ENCODE data around the gene ANKS3. TPM values are rescaled to one million over a fixed set of nuclear protein-coding genes. Genes with fewer than 3 reads are reported as not detected.

ANKS3 gene
- total and polyA plus RNA-seq, 12 donors = 5.1 to 33.7 (median 8.3) TPM

DNA sequence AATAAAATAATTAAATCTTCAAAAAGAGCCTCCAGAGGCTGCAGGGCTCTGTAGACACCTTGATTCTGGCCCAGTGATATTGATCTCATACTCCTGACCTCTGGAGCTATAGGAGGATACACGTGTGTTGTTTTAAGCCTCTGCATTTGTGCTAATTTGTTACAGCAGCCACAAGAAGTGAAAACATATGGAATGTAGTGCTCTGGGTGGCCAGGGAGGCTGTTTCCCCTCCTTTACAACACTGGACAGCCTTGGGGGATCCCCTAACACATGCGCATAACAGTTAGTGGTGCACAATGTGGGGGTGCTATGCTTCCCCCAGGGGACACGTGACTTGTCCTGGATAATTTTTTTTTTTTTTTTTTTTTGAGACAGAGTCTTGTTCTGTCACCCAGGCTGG, 37.6 kb upstream of the ANKS3 start:
- Histone ChIP-seq H3K27ac (no peak overlapping the region), H3K27me3 (no peaks in the 10 kb centered on the region), H3K4me3 (no peak overlapping the region), H3K36me3 (no peaks in the 10 kb centered on the region), H3K4me1 (peaks cover 7 to 17% (median 15%) of the 10 kb centered on the region in 9 donors), H3K9me3 (no peaks in the 10 kb centered on the region)
- intact Hi-C loops (cut with DNase I) = no loop called here
- ATAC-seq (no peak), DNase-seq (no peak)
- WGBS, 2 donors = 68 to 70% methylated on average over 3 of the region's 3 CpGs
- TF ChIP-seq, protein P1, sequence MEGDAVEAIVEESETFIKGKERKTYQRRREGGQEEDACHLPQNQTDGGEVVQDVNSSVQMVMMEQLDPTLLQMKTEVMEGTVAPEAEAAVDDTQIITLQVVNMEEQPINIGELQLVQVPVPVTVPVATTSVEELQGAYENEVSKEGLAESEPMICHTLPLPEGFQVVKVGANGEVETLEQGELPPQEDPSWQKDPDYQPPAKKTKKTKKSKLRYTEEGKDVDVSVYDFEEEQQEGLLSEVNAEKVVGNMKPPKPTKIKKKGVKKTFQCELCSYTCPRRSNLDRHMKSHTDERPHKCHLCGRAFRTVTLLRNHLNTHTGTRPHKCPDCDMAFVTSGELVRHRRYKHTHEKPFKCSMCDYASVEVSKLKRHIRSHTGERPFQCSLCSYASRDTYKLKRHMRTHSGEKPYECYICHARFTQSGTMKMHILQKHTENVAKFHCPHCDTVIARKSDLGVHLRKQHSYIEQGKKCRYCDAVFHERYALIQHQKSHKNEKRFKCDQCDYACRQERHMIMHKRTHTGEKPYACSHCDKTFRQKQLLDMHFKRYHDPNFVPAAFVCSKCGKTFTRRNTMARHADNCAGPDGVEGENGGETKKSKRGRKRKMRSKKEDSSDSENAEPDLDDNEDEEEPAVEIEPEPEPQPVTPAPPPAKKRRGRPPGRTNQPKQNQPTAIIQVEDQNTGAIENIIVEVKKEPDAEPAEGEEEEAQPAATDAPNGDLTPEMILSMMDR (IDR thresholded peaks at IDR 0.05) = no peak

DNA sequence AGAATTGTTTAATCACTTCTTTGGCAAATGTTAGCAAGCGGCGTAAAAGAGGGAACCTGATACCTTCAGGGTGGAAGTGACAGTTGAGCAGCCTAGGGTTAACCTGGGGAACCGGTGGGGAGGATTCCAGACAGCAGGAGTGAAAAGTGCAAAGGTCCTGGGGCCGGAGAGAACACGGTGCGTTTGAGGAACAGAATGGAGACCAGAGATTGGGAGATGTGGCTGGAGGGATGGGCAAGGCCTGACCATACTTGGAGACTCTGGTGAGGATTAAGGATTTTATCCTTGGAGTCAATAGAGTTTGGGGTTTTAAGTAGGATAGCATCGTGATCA, 35.2 kb upstream of the ANKS3 start:
- H3K27ac ChIP-seq = peak overlapping the region in 8 of 10 donors; percentile 84 to 93 (median 90)
- DNase-seq (no peak), ATAC-seq (no peak)
- intact Hi-C loops (cut with DNase I) = loop anchor here in 3 of 10 donors (5.0 kb wide), 3 partner anchors 33 to 188 kb away; partner anchors contain the start of genes ROGDI (in 3 of the 3), ANKS3 (in 1 of the 3), DNAAF8 (in 1 of the 3) and SEC14L5 (in 1 of the 3)
- peaks cover 0 to 12% (median 0%) of the 10 kb centered on the region in 9 donors for H3K36me3 ChIP-seq
- TF ChIP-seq, protein P1 (IDR thresholded peaks at IDR 0.05) = no peak
- H3K4me1 ChIP-seq = peaks cover 12 to 35% (median 32%) of the 10 kb centered on the region in 9 donors
- no peaks in the 10 kb centered on the region for H3K9me3 ChIP-seq
- peak overlapping the region in 9 of 10 donors; percentile 42 to 97 (median 82) for H3K4me3 ChIP-seq
- WGBS, 2 donors = 63 to 66% methylated on average over 7 of the region's 7 CpGs
- no peaks in the 10 kb centered on the region for H3K27me3 ChIP-seq

DNA sequence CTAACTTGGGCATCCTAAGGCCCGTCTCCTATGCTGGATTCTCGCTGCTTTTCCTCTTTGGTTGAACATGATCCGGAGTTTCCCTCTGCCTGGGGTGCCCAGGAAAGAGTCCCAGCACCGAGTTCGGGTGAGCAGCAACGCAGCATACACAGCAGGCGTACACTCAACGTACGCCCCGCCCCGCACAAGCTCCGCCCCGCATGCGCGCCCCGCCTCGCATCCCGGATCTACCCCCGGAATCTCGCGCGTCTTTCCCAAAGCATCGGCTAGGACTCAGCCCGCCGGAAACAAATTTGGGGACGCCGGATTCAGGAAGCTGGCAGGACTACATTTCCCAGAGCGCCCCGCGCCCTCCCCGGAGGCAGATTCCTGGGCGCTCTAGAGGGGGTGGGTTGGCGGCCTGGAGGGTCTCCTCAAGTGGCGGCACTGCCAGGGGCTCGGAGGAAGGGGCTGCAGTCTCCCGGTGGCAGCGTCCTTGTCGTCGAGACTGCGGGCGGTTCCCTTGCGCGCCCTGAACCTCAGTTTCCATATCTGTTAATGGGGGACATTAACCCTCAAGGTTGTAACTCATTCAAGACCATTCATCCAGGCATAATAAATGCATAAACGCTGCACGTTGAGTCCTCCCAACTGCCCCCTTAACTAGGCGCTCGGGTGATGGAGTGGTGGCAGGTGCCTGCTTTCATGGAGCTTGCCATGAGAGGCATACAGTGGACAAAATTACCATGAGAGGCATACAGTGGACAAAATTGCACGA, 34.7 kb upstream of the ANKS3 start:
- TF ChIP-seq, protein P1 (IDR thresholded peaks at IDR 0.05) = no peak
- ATAC-seq = peak; percentile 87 to 97 (median 94)

DNA sequence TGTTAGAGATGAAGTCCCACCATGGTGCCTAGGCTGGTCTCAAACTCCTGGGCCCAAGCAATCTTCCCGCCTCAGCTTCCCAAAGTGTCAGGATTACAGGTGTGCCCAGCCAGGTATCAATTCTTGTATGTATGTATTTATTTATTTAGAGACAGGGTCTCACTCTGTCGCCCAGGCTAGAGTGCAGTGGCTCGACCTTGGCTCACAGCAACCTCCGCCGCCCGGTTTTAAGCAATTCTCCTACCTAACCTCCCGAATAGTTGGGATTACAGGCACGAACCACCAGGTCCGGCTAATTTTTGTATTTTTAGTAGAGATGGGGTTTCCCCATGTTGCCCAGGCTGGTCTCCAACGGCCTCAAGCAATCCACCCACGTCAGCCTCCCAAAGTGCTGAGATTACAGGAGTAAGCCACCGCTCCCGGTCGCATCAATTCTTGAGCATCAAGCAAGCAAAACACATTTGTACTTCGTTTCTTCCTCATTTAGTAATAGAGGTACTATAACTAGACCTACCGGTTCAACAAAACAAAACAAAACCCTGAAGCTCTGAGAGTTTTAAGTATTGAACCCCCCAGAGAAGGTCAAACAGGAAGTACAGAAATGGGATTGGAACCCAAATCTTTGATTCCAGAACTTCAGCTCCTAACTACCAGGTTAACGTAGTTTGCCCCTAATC, 33.9 kb upstream of the ANKS3 start:
- Histone ChIP-seq H3K27ac (peak overlapping the region; percentile 7 to 93 (median 88)), H3K4me1 (peaks cover 12 to 44% (median 32%) of the 10 kb centered on the region in 9 donors), H3K36me3 (peaks cover 0 to 24% (median 9%) of the 10 kb centered on the region in 9 donors), H3K9me3 (no peaks in the 10 kb centered on the region), H3K4me3 (peak overlapping the region in 9 of 10 donors; percentile 57 to 99 (median 84)), H3K27me3 (no peaks in the 10 kb centered on the region)
- intact Hi-C loops (cut with DNase I) = loop anchor here in 4 of 10 donors (2.0 to 5.0 kb wide), 4 partner anchors 34 to 189 kb away; partner anchors contain the start of genes ROGDI (in 3 of the 4), ANKS3 (in 1 of the 4), DNAAF8 (in 1 of the 4) and SEC14L5 (in 1 of the 4)
- ATAC-seq (no peak), DNase-seq (no peak)
- 49 to 55% methylated on average over 17 of the region's 17 CpGs for whole genome bisulfite sequencing, 2 donors
- TF ChIP-seq, protein P1 (IDR thresholded peaks at IDR 0.05) = no peak

More for the DNA sequence above, 34.7 kb upstream of the ANKS3 start:
- Histone ChIP-seq H3K27me3 (no peaks in the 10 kb centered on the region), H3K4me3 (peak overlapping the region; percentile 25 to 97 (median 81)), H3K36me3 (peaks cover 0 to 17% (median 3%) of the 10 kb centered on the region in 9 donors), H3K4me1 (peaks cover 12 to 39% (median 32%) of the 10 kb centered on the region in 9 donors), H3K27ac (peak overlapping the region; percentile 7 to 93 (median 88)), H3K9me3 (no peaks in the 10 kb centered on the region)
- WGBS, 2 donors = 4 to 5% methylated on average over 48 of the region's 48 CpGs
- intact Hi-C loops (cut with DNase I) = loop anchor here in 3 of 10 donors (5.0 kb wide), 3 partner anchors 34 to 189 kb away; partner anchors contain the start of genes ROGDI (in 3 of the 3), ANKS3 (in 1 of the 3), DNAAF8 (in 1 of the 3) and SEC14L5 (in 1 of the 3)
- DNase-seq = peak; percentile 98 to 99
